HepG2 (cell line): ENCODE data around the gene SH2D1B. TPM values are rescaled to one million over a fixed set of nuclear protein-coding genes. Genes with fewer than 3 reads are reported as not detected.
A peak's percentile ranks its signal among the peaks of the same experiment; 100 is the strongest.

Experiments
- ATAC-seq: fragments of 200-7000 bp; cut with Tn5 transposase; 3 replicates; pipeline ENCODE4 v1.9.1; 2020; ENCODE audit warnings: mild to moderate bottlenecking, moderate library complexity
- BruUV-seq: library from RNA; stranded (reverse); fragments of 400-500 nt; replicated peaks from 2 replicates; lab custom pipeline; 2021; lab: Mats Ljungman, UMichigan
- CTCF ChIA-PET: fragments of 300-600 bp; formaldehyde crosslinking; extraction: SDS; loops from one replicate; lab custom pipeline; 2021; ENCODE audit warnings: low total read pairs, inconsistent platforms, low intra/inter-chr PET ratio; lab: Yijun Ruan, JAX
- POLR2A ChIA-PET: fragments of 350-600 bp; sonication (Branson Sonifier 250); formaldehyde crosslinking; loops from one replicate; lab custom pipeline; 2020; ENCODE audit warnings: antibody characterized with exemption, inconsistent platforms; lab: Yijun Ruan, JAX
- DNase-seq: peaks from one replicate; pipeline ENCODE4 v3.0.0-alpha.2; 2015; ENCODE audit warnings: low spot score
- FAIRE-seq: peaks from 3 replicates; lab custom pipeline; 2011; peaks lifted over from hg19 to GRCh38; lab: Jason Lieb, UNC
- H2AFZ ChIP-seq: one replicate; pipeline ENCODE4 v1.6.1; 2011; ENCODE audit warnings: low read length, inconsistent platforms
- H3K27ac ChIP-seq: fragments of 300-600 bp; 3 replicates; pipeline ENCODE4 v1.8.0; 2011; ENCODE audit warnings: mixed run types, mild to moderate bottlenecking, mixed read lengths, low read length, inconsistent platforms; ENCODE audit not compliant: insufficient read depth; ENCODE audit errors: extremely low read length
- H3K27me3 ChIP-seq, 2 experiments: fragments of 200-600 bp in 1 of 2; 2 replicates in 1 of 2; 3 replicates in 1 of 2; pipeline versions ENCODE4 v1.6.0 to v1.8.0; 2011; ENCODE audit warnings: low read length in 2 of 2, mild to moderate bottlenecking in 2 of 2, moderate library complexity in 2 of 2, inconsistent platforms in 1 of 2; ENCODE audit not compliant: insufficient read depth in 2 of 2, control insufficient read depth in 1 of 2
- H3K36me3 ChIP-seq, 2 experiments: fragments of 200-600 bp in 1 of 2; replicated peaks in 1 of 2; 2 replicates in 1 of 2; 3 replicates in 1 of 2; pipeline versions ENCODE4 v1.5.1 to v1.8.0; 2011; ENCODE audit warnings: low read length in 2 of 2, inconsistent platforms in 1 of 2; ENCODE audit not compliant: insufficient read depth in 2 of 2, control insufficient read depth in 1 of 2
- H3K4me1 ChIP-seq: 2 replicates; pipeline ENCODE4 v1.5.1; 2012; ENCODE audit warnings: low read length, inconsistent platforms; ENCODE audit not compliant: insufficient read depth
- H3K4me2 ChIP-seq: 2 replicates; pipeline ENCODE4 v1.6.0; 2011; ENCODE audit warnings: low read depth, low read length, inconsistent platforms
- H3K4me3 ChIP-seq, 3 experiments: fragments of 200-600 bp in 1 of 3; sonication (generic), shearing (Covaris generic) in 1 of 3; replicated peaks in 1 of 3; 2 replicates each; pipeline ENCODE4 v1.5.1; 2011 to 2016; ENCODE audit warnings: low read length in 3 of 3, inconsistent platforms in 2 of 3, low read depth in 2 of 3, mild to moderate bottlenecking in 2 of 3, control low read depth in 1 of 3, mixed read lengths in 1 of 3; ENCODE audit not compliant: insufficient read depth in 1 of 3
- H3K79me2 ChIP-seq: one replicate; pipeline ENCODE4 v1.6.1; 2011; ENCODE audit warnings: low read length, inconsistent platforms; ENCODE audit not compliant: insufficient read depth
- H3K9ac ChIP-seq: 2 replicates; pipeline ENCODE4 v1.6.0; 2011; ENCODE audit warnings: mild to moderate bottlenecking, low read depth, low read length, inconsistent platforms; ENCODE audit not compliant: insufficient read depth
- H3K9me3 ChIP-seq: 2 replicates; pipeline ENCODE4 v1.5.1; 2012; ENCODE audit warnings: mild to moderate bottlenecking, low read length
- H4K20me1 ChIP-seq: 2 replicates; pipeline ENCODE4 v1.6.0; 2011; ENCODE audit warnings: inconsistent platforms, mild to moderate bottlenecking, low read length, moderate library complexity; ENCODE audit not compliant: insufficient read depth
- BCL3 ChIP-seq: sonication (generic); formaldehyde crosslinking; IDR thresholded peaks from 2 replicates; pipeline ENCODE4 v1.5.1; 2020; ENCODE audit warnings: mild to moderate bottlenecking, missing genetic modification reagents, moderate library complexity
- CAMTA2 ChIP-seq: sonication (generic); formaldehyde crosslinking; IDR thresholded peaks from 2 replicates; pipeline ENCODE4 v1.4.0; 2020; ENCODE audit warnings: mild to moderate bottlenecking, missing genetic modification reagents, borderline replicate concordance
- CEBPZ ChIP-seq: IDR thresholded peaks from 2 replicates; pipeline ENCODE4 v1.6.1; 2012; ENCODE audit warnings: low read length, improper control_type of control experiment
- KLF9 ChIP-seq: IDR thresholded peaks from 2 replicates; pipeline ENCODE4 v1.6.1; 2016; ENCODE audit warnings: low read depth
- PATZ1 ChIP-seq: sonication (generic); formaldehyde crosslinking; IDR thresholded peaks from 2 replicates; pipeline ENCODE4 v1.4.0; 2020; ENCODE audit warnings: missing genetic modification reagents
- PLRG1 ChIP-seq: fragments of 450-650 bp; conservative IDR thresholded peaks from 2 replicates; pipeline ENCODE4 v1.6.1; 2016
- RAD21 ChIP-seq: fragments of 450-650 bp; formaldehyde crosslinking; IDR thresholded peaks from 2 replicates; pipeline ENCODE4 v1.5.0; 2020; ENCODE audit warnings: mild to moderate bottlenecking
- RFX3 ChIP-seq: IDR thresholded peaks from 2 replicates; pipeline ENCODE4 v1.6.1; 2016; ENCODE audit warnings: missing biosample characterization, missing genetic modification reagents
- SMC3 ChIP-seq: IDR thresholded peaks from 2 replicates; pipeline ENCODE4 v1.6.1; 2011; ENCODE audit warnings: low read length, improper control_type of control experiment
- SOX5 ChIP-seq: IDR thresholded peaks from 2 replicates; pipeline ENCODE4 v1.6.1; 2016; ENCODE audit warnings: borderline replicate concordance
- SP140L ChIP-seq: sonication (generic); formaldehyde crosslinking; IDR thresholded peaks from 2 replicates; pipeline ENCODE4 v1.4.0; 2020; ENCODE audit warnings: missing genetic modification reagents, borderline replicate concordance
- STAG1 ChIP-seq: sonication (generic); formaldehyde crosslinking; IDR thresholded peaks from 2 replicates; pipeline ENCODE4 v1.4.0; 2020; ENCODE audit warnings: missing genetic modification reagents
- TIGD3 ChIP-seq: sonication (generic); formaldehyde crosslinking; IDR thresholded peaks from 2 replicates; pipeline ENCODE4 v1.5.1; 2020; ENCODE audit warnings: mild to moderate bottlenecking, missing genetic modification reagents, borderline replicate concordance
- ZBTB3 ChIP-seq: sonication (generic); formaldehyde crosslinking; IDR thresholded peaks from 2 replicates; pipeline ENCODE4 v1.4.0; 2020; ENCODE audit warnings: low read depth, mild to moderate bottlenecking, moderate library complexity, missing genetic modification reagents, borderline replicate concordance
- ZNF350 ChIP-seq: sonication (generic); formaldehyde crosslinking; IDR thresholded peaks from 2 replicates; pipeline ENCODE4 v1.4.0; 2020; ENCODE audit warnings: mild to moderate bottlenecking, low read depth, missing genetic modification reagents, borderline replicate concordance
- ZNF629 ChIP-seq: sonication (generic); formaldehyde crosslinking; conservative IDR thresholded peaks from 2 replicates; pipeline ENCODE4 v1.5.0; 2020; ENCODE audit warnings: missing genetic modification reagents
- ZNF792 ChIP-seq: IDR thresholded peaks from 2 replicates; pipeline ENCODE4 v1.6.1; 2016
- WGBS: methylation state at CpG from one replicate; pipeline ENCODE4 v1.1.6; 2017; ENCODE audit warnings: low lambda C conversion rate; 5-methylcytosine and 5-hydroxymethylcytosine counted together
- in situ Hi-C: cut with HindIII; loops from 2 replicates; pipeline ENCODE4 v1.10.0; 2017; ENCODE audit warnings: low pct_unique_long_range_greater_than_20kb; ENCODE audit not compliant: extremely low pct_ligation_motif_present
- intact Hi-C: fragments of 100-400 bp; cut with micrococcal nuclease; formaldehyde crosslinking; loops from one replicate; pipeline ENCODE4 v1.10.0; 2022; ENCODE audit not compliant: unreplicated experiment
- polyA plus RNA-seq, 8 experiments: library from polyadenylated mRNA; depleted of rRNA in 3 of 8; stranded (reverse) in 7 of 8; unstranded in 1 of 8; fragments of >200 nt; fragmentation: Illumina TruSeq in 4 of 8; extraction: Trizol in 4 of 8; gene quantifications; 2 replicates each; pipeline versions ENCODE4 v1.2.1 to v1.2.3, GENCODE V29; 2011 to 2016; ENCODE audit warnings: low read depth in 4 of 8, missing spikeins in 1 of 8, mixed read lengths in 1 of 8; ENCODE audit not compliant: insufficient read depth in 1 of 8
- total RNA-seq, 5 experiments: library from RNA; depleted of rRNA; stranded (reverse); fragments of >200 nt; fragmentation: Illumina TruSeq; extraction: Trizol; gene quantifications; 2 replicates each; pipeline ENCODE4 v1.2.3, GENCODE V29; 2016; ENCODE audit warnings: low read depth in 1 of 5

SH2D1B gene
- total and polyA plus RNA-seq, 2 of the 13 experiments (the other 11 are each of a cell fraction or from before 2014, with no cell fraction given) = not detected

GRCh38 chr1:162397039-162397448, 14.9 kb downstream of the SH2D1B start:
- Histone ChIP-seq H3K27ac (no peak overlapping the region), H2AFZ (no peak overlapping the region), H3K9ac (no peak overlapping the region), H3K4me2 (no peak overlapping the region), H3K27me3 (no peaks in the 10 kb centered on the region; a peak in 1 of 5 replicates), H3K79me2 (no peaks in the 10 kb centered on the region), H3K9me3 (no peaks in the 10 kb centered on the region), H3K4me1 (no peaks in the 10 kb centered on the region), H3K36me3 (no peaks in the 10 kb centered on the region), H4K20me1 (no peaks in the 10 kb centered on the region), H3K4me3 (no peak overlapping the region)
- 6% methylated on average over 3 of the region's 3 CpGs for WGBS
- POLR2A ChIA-PET = no interaction called here
- in situ Hi-C loops = no loop called here
- CTCF ChIA-PET = no interaction called here
- intact Hi-C loops = loop anchor here (10.0 kb wide), 1 partner anchor 112 kb away; no protein-coding TSS in a partner anchor
- no TSS peak for BruUV-seq
- FAIRE-seq (peak; percentile 60), DNase-seq (no peak), ATAC-seq (peak; percentile 93)
- no peak for TF ChIP-seq CEBPZ
- TF ChIP-seq SOX5 (CRISPR knock-in tag) = no peak
- TF ChIP-seq ZNF792 (CRISPR knock-in tag) = no peak
- TF ChIP-seq RAD21 (CRISPR knock-in tag) = no peak
- TF ChIP-seq CAMTA2 (CRISPR knock-in tag) = no peak
- no peak for TF ChIP-seq ZBTB3 (CRISPR knock-in tag)
- no peak for TF ChIP-seq KLF9 (CRISPR knock-in tag)
- TF ChIP-seq SP140L (CRISPR knock-in tag) = no peak
- peak; percentile 41 for TF ChIP-seq STAG1 (CRISPR knock-in tag)
- no peak for TF ChIP-seq PLRG1
- TF ChIP-seq TIGD3 (CRISPR knock-in tag) = no peak
- TF ChIP-seq SMC3 = peak; percentile 33; the same call in 1 of the 2 replicates
- no peak for TF ChIP-seq RFX3 (CRISPR knock-in tag)
- TF ChIP-seq ZNF350 = no peak
- no peak for TF ChIP-seq BCL3
- TF ChIP-seq PATZ1 = no peak
- no peak for TF ChIP-seq ZNF629 (CRISPR knock-in tag)
